GM23338 (cell line): ENCODE results near the gene ATG7. TPM values are rescaled to one million over a fixed set of nuclear protein-coding genes. Genes with fewer than 3 reads are reported as not detected.

ENCODE experiments used
- ATAC-seq: fragments of 200-7000 bp; cut with Tn5 transposase; 3 replicates; pipeline ENCODE4 v1.9.1; 2020
- DNase-seq: peaks from one replicate; pipeline ENCODE4 v3.0.0-alpha.2; 2015; ENCODE audit warnings: low spot score
- H2AFZ ChIP-seq: fragments of 200-600 bp; sonication (generic); 2 replicates; pipeline ENCODE4 v1.8.0; 2016; ENCODE audit warnings: antibody characterized with exemption, mild to moderate bottlenecking, moderate library complexity
- H3F3A ChIP-seq: fragments of 200-600 bp; sonication (generic); replicated peaks from 2 replicates; pipeline ENCODE4 v1.8.0; 2017; ENCODE audit warnings: antibody characterized with exemption, mixed run types, low read depth
- H3K27ac ChIP-seq: fragments of 200-600 bp; sonication (generic); 2 replicates; pipeline ENCODE4 v1.6.1; 2016; ENCODE audit warnings: low read depth
- H3K27me3 ChIP-seq: fragments of 200-600 bp; sonication (generic); 2 replicates; pipeline ENCODE4 v1.8.0; 2016; ENCODE audit warnings: mild to moderate bottlenecking, mixed run types, moderate library complexity; ENCODE audit not compliant: insufficient read depth
- H3K36me3 ChIP-seq: fragments of 200-600 bp; sonication (generic); 2 replicates; pipeline ENCODE4 v1.8.0; 2016; ENCODE audit warnings: mild to moderate bottlenecking; ENCODE audit not compliant: insufficient read depth
- H3K4me1 ChIP-seq: fragments of 200-600 bp; sonication (generic); 2 replicates; pipeline ENCODE4 v1.8.0; 2016; ENCODE audit warnings: mild to moderate bottlenecking, moderate library complexity; ENCODE audit not compliant: insufficient read depth
- H3K4me2 ChIP-seq: fragments of 200-600 bp; sonication (generic); 2 replicates; pipeline ENCODE4 v1.7.1; 2017; ENCODE audit warnings: mixed run types
- H3K4me3 ChIP-seq: fragments of 200-600 bp; sonication (generic); 2 replicates; pipeline ENCODE4 v1.6.1; 2016; ENCODE audit warnings: mixed run types
- H3K79me2 ChIP-seq: fragments of 200-600 bp; sonication (generic); replicated peaks from 2 replicates; pipeline ENCODE4 v1.8.0; 2017; ENCODE audit warnings: mild to moderate bottlenecking; ENCODE audit not compliant: insufficient read depth
- H3K9me2 ChIP-seq: fragments of 200-600 bp; sonication (generic); 2 replicates; pipeline ENCODE4 v1.8.0; 2017; ENCODE audit not compliant: insufficient read depth
- H4K20me1 ChIP-seq: fragments of 200-600 bp; sonication (generic); replicated peaks from 2 replicates; pipeline ENCODE4 v1.8.0; 2017; ENCODE audit warnings: mild to moderate bottlenecking; ENCODE audit not compliant: insufficient read depth
- H3K27ac Mint-ChIP-seq: 2 replicates; pipeline ENCODE4 v1.8.0; 2020; ENCODE audit warnings: inconsistent platforms, mild to moderate bottlenecking, moderate library complexity, mixed read lengths
- H3K27me3 Mint-ChIP-seq: 3 replicates; pipeline ENCODE4 v1.8.0; 2022; ENCODE audit warnings: low read depth, mild to moderate bottlenecking, moderate library complexity, mixed read lengths, inconsistent platforms; ENCODE audit not compliant: insufficient read depth, poor library complexity
- H3K36me3 Mint-ChIP-seq: 3 replicates; pipeline ENCODE4 v1.8.0; 2021; ENCODE audit warnings: low read depth, mild to moderate bottlenecking, inconsistent platforms, moderate library complexity, mixed read lengths
- H3K4me1 Mint-ChIP-seq: 3 replicates; pipeline ENCODE4 v1.8.0; 2020; ENCODE audit warnings: mild to moderate bottlenecking, inconsistent platforms, mixed read lengths
- H3K4me3 Mint-ChIP-seq: 3 replicates; pipeline ENCODE4 v1.8.0; 2021; ENCODE audit warnings: moderate library complexity, mild to moderate bottlenecking, inconsistent platforms, mixed read lengths
- H3K9me3 Mint-ChIP-seq: 3 replicates; pipeline ENCODE4 v1.8.0; 2020; ENCODE audit warnings: moderate library complexity, mild to moderate bottlenecking, inconsistent platforms, mixed read lengths
- CREB1 ChIP-seq: fragments of 250-450 bp; sonication (Bioruptor Pico); IDR thresholded peaks from 2 replicates; pipeline ENCODE4 v1.5.0; 2020; ENCODE audit warnings: low read depth, mild to moderate bottlenecking, moderate library complexity
- EZH2 ChIP-seq: fragments of 200-600 bp; sonication (generic); IDR thresholded peaks from one replicate; pipeline ENCODE4 v1.8.0; 2017; ENCODE audit warnings: antibody characterized with exemption, mild to moderate bottlenecking, low read depth; ENCODE audit not compliant: unreplicated experiment
- EZH2phosphoT487 ChIP-seq: fragments of 200-600 bp; sonication (generic); IDR thresholded peaks from one replicate; pipeline ENCODE4 v1.8.1; 2018; ENCODE audit warnings: antibody characterized with exemption; ENCODE audit not compliant: unreplicated experiment
- JUNB ChIP-seq: IDR thresholded peaks from one replicate; pipeline ENCODE4 v1.6.1; 2016; ENCODE audit warnings: antibody characterized with exemption; ENCODE audit not compliant: unreplicated experiment
- STAT1 ChIP-seq: IDR thresholded peaks from one replicate; pipeline ENCODE4 v1.6.1; 2016; ENCODE audit warnings: antibody characterized with exemption; ENCODE audit not compliant: unreplicated experiment
- ZNF114 ChIP-seq: fragments of 250-450 bp; sonication (Bioruptor Pico); IDR thresholded peaks from 2 replicates; pipeline ENCODE4 v1.5.0; 2020; ENCODE audit warnings: mild to moderate bottlenecking, moderate library complexity
- ZNF331 ChIP-seq: fragments of 250-450 bp; sonication (Bioruptor Pico); IDR thresholded peaks from 2 replicates; pipeline ENCODE4 v1.5.0; 2020; ENCODE audit warnings: low read depth, mild to moderate bottlenecking, moderate library complexity
- polyA plus RNA-seq: library from polyadenylated mRNA; unstranded; fragments of >200 nt; fragmentation: Nextera tagmentation; extraction: Ambion mirVana; gene quantifications from 2 replicates; pipeline ENCODE4 v1.2.1, GENCODE V29; 2016
- total RNA-seq: library from RNA; depleted of rRNA; stranded (reverse); fragments of >200 nt; shearing (Covaris generic); gene quantifications from 2 replicates; pipeline ENCODE4 v1.2.3, GENCODE V29; 2014
- TF ChIP-seq, protein P1 (sequence below): IDR thresholded peaks from 2 replicates; pipeline ENCODE4 v1.6.1; 2016; ENCODE audit warnings: antibody characterized with exemption
- TF ChIP-seq, protein P2 (sequence below): IDR thresholded peaks from one replicate; pipeline ENCODE4 v1.6.1; 2018; ENCODE audit warnings: antibody characterized with exemption; ENCODE audit not compliant: unreplicated experiment
- TF ChIP-seq, protein P3 (sequence below): fragments of 250-450 bp; sonication (Bioruptor Pico); IDR thresholded peaks from 2 replicates; pipeline ENCODE4 v1.5.0; 2020; ENCODE audit warnings: mild to moderate bottlenecking, moderate library complexity

The ATG7 gene
- total and polyA plus RNA-seq, 2 experiments from 2014 or later: 16.2 to 36.7 TPM

DNA sequence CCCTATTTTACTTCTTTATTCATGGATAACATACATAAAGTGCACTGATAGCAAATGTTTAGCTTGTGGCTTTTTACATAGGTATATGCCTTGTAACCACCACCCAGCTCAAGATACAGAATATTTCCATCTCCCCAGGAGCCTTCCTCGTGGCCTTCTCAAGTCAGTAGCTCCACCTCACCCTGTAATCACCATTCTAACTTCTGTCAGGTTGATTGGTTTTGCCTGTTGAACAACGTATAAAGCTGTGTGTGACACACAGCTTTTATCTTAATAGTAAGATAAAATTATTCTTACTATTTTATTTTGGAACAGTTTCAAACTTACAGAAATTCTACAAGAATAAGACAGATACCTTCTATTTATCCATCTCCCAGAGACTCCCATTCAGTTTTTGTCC, 13.3 kb downstream of the ATG7 start:
- TF ChIP-seq STAT1 (no peak), CREB1 (CRISPR knock-in tag) (no peak), EZH2phosphoT487 (no peak)
- TF ChIP-seq, protein P1, sequence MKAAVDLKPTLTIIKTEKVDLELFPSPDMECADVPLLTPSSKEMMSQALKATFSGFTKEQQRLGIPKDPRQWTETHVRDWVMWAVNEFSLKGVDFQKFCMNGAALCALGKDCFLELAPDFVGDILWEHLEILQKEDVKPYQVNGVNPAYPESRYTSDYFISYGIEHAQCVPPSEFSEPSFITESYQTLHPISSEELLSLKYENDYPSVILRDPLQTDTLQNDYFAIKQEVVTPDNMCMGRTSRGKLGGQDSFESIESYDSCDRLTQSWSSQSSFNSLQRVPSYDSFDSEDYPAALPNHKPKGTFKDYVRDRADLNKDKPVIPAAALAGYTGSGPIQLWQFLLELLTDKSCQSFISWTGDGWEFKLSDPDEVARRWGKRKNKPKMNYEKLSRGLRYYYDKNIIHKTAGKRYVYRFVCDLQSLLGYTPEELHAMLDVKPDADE: no peak
- TF ChIP-seq, protein P2, sequence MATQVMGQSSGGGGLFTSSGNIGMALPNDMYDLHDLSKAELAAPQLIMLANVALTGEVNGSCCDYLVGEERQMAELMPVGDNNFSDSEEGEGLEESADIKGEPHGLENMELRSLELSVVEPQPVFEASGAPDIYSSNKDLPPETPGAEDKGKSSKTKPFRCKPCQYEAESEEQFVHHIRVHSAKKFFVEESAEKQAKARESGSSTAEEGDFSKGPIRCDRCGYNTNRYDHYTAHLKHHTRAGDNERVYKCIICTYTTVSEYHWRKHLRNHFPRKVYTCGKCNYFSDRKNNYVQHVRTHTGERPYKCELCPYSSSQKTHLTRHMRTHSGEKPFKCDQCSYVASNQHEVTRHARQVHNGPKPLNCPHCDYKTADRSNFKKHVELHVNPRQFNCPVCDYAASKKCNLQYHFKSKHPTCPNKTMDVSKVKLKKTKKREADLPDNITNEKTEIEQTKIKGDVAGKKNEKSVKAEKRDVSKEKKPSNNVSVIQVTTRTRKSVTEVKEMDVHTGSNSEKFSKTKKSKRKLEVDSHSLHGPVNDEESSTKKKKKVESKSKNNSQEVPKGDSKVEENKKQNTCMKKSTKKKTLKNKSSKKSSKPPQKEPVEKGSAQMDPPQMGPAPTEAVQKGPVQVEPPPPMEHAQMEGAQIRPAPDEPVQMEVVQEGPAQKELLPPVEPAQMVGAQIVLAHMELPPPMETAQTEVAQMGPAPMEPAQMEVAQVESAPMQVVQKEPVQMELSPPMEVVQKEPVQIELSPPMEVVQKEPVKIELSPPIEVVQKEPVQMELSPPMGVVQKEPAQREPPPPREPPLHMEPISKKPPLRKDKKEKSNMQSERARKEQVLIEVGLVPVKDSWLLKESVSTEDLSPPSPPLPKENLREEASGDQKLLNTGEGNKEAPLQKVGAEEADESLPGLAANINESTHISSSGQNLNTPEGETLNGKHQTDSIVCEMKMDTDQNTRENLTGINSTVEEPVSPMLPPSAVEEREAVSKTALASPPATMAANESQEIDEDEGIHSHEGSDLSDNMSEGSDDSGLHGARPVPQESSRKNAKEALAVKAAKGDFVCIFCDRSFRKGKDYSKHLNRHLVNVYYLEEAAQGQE: no peak
- Histone ChIP-seq H2AFZ (no peak overlapping the region), H4K20me1 (no peaks in the 10 kb centered on the region; the same call in 1 of the 2 replicates), H3K9me2 (no peaks in the 10 kb centered on the region), H3K4me3 (no peak overlapping the region), H3K27me3 (no peaks in the 10 kb centered on the region), H3K27ac (no peak overlapping the region), H3F3A (no peaks in the 10 kb centered on the region), H3K36me3 (peaks cover 3% of the 10 kb centered on the region; the same call in 1 of the 2 replicates), H3K79me2 (no peaks in the 10 kb centered on the region), H3K4me2 (no peak overlapping the region), H3K4me1 (no peaks in the 10 kb centered on the region)
- Mint-ChIP-seq H3K9me3 (no peaks in the 10 kb centered on the region), H3K27me3 (no peaks in the 10 kb centered on the region), H3K27ac (no peak overlapping the region), H3K4me1 (0 out of 3 replicates have a peak, but pooled peaks cover 3% of the 10 kb centered on the region), H3K36me3 (no peaks in the 10 kb centered on the region; the same call in 2 of the 3 replicates), H3K4me3 (no peak overlapping the region)
- ATAC-seq (no peak), DNase-seq (no peak)

GRCh38 chr3:11287404-11287803, 15.2 kb downstream of the ATG7 start:
- Mint-ChIP-seq H3K9me3 (no peaks in the 10 kb centered on the region), H3K4me3 (no peak overlapping the region), H3K27ac (peak overlapping the region; percentile 21; the same call in 1 of the 2 replicates), H3K4me1 (0 out of 3 replicates have a peak, but pooled peaks cover 3% of the 10 kb centered on the region), H3K27me3 (no peaks in the 10 kb centered on the region), H3K36me3 (no peaks in the 10 kb centered on the region; the same call in 2 of the 3 replicates)
- H3K36me3 ChIP-seq: no peaks in the 10 kb centered on the region
- no peaks in the 10 kb centered on the region for H3K9me2 ChIP-seq
- H3K4me2 ChIP-seq: no peak overlapping the region
- no peak overlapping the region for H2AFZ ChIP-seq
- H3K27me3 ChIP-seq: no peaks in the 10 kb centered on the region
- H3F3A ChIP-seq: no peaks in the 10 kb centered on the region
- H3K4me1 ChIP-seq: no peaks in the 10 kb centered on the region
- DNase-seq: no peak
- no peaks in the 10 kb centered on the region; the same call in 1 of the 2 replicates for H4K20me1 ChIP-seq
- no peaks in the 10 kb centered on the region for H3K79me2 ChIP-seq
- ATAC-seq: no peak
- H3K27ac ChIP-seq: no peak overlapping the region
- H3K4me3 ChIP-seq: no peak overlapping the region
- TF ChIP-seq ZNF331 (CRISPR knock-in tag) (no peak), ZNF114 (no peak), EZH2 (no peak), JUNB (no peak)
- TF ChIP-seq, protein P3, sequence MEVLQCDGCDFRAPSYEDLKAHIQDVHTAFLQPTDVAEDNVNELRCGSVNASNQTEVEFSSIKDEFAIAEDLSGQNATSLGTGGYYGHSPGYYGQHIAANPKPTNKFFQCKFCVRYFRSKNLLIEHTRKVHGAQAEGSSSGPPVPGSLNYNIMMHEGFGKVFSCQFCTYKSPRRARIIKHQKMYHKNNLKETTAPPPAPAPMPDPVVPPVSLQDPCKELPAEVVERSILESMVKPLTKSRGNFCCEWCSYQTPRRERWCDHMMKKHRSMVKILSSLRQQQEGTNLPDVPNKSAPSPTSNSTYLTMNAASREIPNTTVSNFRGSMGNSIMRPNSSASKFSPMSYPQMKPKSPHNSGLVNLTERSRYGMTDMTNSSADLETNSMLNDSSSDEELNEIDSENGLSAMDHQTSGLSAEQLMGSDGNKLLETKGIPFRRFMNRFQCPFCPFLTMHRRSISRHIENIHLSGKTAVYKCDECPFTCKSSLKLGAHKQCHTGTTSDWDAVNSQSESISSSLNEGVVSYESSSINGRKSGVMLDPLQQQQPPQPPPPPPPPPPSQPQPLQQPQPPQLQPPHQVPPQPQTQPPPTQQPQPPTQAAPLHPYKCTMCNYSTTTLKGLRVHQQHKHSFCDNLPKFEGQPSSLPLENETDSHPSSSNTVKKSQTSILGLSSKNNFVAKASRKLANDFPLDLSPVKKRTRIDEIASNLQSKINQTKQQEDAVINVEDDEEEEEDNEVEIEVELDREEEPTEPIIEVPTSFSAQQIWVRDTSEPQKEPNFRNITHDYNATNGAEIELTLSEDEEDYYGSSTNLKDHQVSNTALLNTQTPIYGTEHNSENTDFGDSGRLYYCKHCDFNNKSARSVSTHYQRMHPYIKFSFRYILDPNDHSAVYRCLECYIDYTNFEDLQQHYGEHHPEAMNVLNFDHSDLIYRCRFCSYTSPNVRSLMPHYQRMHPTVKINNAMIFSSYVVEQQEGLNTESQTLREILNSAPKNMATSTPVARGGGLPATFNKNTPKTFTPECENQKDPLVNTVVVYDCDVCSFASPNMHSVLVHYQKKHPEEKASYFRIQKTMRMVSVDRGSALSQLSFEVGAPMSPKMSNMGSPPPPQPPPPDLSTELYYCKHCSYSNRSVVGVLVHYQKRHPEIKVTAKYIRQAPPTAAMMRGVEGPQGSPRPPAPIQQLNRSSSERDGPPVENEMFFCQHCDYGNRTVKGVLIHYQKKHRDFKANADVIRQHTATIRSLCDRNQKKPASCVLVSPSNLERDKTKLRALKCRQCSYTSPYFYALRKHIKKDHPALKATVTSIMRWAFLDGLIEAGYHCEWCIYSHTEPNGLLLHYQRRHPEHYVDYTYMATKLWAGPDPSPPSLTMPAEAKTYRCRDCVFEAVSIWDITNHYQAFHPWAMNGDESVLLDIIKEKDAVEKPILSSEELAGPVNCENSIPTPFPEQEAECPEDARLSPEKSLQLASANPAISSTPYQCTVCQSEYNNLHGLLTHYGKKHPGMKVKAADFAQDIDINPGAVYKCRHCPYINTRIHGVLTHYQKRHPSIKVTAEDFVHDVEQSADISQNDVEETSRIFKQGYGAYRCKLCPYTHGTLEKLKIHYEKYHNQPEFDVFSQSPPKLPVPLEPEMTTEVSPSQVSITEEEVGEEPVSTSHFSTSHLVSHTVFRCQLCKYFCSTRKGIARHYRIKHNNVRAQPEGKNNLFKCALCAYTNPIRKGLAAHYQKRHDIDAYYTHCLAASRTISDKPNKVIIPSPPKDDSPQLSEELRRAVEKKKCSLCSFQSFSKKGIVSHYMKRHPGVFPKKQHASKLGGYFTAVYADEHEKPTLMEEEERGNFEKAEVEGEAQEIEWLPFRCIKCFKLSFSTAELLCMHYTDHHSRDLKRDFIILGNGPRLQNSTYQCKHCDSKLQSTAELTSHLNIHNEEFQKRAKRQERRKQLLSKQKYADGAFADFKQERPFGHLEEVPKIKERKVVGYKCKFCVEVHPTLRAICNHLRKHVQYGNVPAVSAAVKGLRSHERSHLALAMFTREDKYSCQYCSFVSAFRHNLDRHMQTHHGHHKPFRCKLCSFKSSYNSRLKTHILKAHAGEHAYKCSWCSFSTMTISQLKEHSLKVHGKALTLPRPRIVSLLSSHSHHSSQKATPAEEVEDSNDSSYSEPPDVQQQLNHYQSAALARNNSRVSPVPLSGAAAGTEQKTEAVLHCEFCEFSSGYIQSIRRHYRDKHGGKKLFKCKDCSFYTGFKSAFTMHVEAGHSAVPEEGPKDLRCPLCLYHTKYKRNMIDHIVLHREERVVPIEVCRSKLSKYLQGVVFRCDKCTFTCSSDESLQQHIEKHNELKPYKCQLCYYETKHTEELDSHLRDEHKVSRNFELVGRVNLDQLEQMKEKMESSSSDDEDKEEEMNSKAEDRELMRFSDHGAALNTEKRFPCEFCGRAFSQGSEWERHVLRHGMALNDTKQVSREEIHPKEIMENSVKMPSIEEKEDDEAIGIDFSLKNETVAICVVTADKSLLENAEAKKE (CRISPR knock-in tag): no peak
